HL-60 (cell line): Measurements from ENCODE around the gene TENM3.

ENCODE experiments used
- GABPA ChIP-seq: IDR thresholded peaks from 2 replicates; pipeline ENCODE4 v1.6.1; 2012; ENCODE audit warnings: low read depth
- TF ChIP-seq, protein P1 (sequence below): IDR thresholded peaks from one replicate; pipeline ENCODE4 v1.5.1; 2011; ENCODE audit warnings: low read length, control low read depth, inconsistent platforms; ENCODE audit not compliant: insufficient read depth

DNA sequence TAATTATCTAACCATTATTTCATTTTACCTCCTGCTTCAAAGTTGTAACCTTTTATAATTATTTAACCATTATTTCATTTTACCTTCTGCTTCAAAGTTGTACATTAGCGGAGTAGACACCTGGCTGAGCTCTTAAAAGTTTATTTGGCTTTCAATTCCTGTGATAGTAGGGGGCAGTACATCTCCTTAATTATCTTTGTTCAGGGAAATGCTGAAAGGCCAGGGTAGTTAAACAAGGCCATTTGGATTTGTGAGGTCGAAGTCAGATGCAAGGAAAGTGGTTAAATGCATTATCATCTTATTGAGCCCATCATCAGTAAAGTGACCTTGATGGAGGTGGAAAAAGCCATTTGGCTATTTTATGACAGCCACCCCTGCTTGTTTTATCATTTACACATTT, 210.6 kb downstream of the TENM3 start:
- TF ChIP-seq, protein P1, sequence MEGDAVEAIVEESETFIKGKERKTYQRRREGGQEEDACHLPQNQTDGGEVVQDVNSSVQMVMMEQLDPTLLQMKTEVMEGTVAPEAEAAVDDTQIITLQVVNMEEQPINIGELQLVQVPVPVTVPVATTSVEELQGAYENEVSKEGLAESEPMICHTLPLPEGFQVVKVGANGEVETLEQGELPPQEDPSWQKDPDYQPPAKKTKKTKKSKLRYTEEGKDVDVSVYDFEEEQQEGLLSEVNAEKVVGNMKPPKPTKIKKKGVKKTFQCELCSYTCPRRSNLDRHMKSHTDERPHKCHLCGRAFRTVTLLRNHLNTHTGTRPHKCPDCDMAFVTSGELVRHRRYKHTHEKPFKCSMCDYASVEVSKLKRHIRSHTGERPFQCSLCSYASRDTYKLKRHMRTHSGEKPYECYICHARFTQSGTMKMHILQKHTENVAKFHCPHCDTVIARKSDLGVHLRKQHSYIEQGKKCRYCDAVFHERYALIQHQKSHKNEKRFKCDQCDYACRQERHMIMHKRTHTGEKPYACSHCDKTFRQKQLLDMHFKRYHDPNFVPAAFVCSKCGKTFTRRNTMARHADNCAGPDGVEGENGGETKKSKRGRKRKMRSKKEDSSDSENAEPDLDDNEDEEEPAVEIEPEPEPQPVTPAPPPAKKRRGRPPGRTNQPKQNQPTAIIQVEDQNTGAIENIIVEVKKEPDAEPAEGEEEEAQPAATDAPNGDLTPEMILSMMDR: no peak
- TF ChIP-seq GABPA: no peak
